GM18505 (cell line): ENCODE measurements around the gene STAU1.
"Not testable (repeated sequence)": the region's sequence is repeated elsewhere in the genome, so short reads cannot be mapped to it uniquely, and the experiment has no call there.

Source experiments
- ATAC-seq: cut with Tn5 transposase; IDR thresholded peaks from one replicate; pipeline ENCODE4 v1.9.1; 2021; ENCODE audit not compliant: unreplicated experiment
- POLR2A ChIP-seq: IDR thresholded peaks from 4 replicates; pipeline ENCODE4 v1.6.1; 2011; ENCODE audit warnings: borderline replicate concordance; ENCODE audit not compliant: insufficient read depth, insufficient read length; ENCODE audit errors: extremely low read depth

Gene STAU1

GRCh38 chr20:49185071-49185761 lies 2.9 kb downstream of the STAU1 start:
- no peak for TF ChIP-seq POLR2A
- no peak for ATAC-seq

- no peak for TF ChIP-seq POLR2A
- no peak for ATAC-seq
These were observed 3.5 kb downstream of the STAU1 start for GRCh38 chr20:49184691-49185070.

GRCh38 chr20:49184084-49184501 lies 4.0 kb downstream of the STAU1 start:
- ATAC-seq: not testable (repeated sequence)

- no peak for TF ChIP-seq POLR2A
These were observed 4.7 kb downstream of the STAU1 start for GRCh38 chr20:49183444-49183843.

GRCh38 chr20:49181265-49181877 lies 6.8 kb downstream of the STAU1 start:
- no peak for ATAC-seq
- no peak for TF ChIP-seq POLR2A

More at GRCh38 chr20:49183444-49183843, 4.7 kb downstream of the STAU1 start:
- ATAC-seq: no peak

- no peak for TF ChIP-seq POLR2A
- no peak for ATAC-seq
These were observed 8.5 kb downstream of the STAU1 start for GRCh38 chr20:49179368-49180277.

GRCh38 chr20:49174183-49174582 lies 14.0 kb downstream of the STAU1 start:
- no peak for TF ChIP-seq POLR2A
- no peak for ATAC-seq

- no peak for ATAC-seq
- TF ChIP-seq POLR2A: no peak
These were observed 15.7 kb downstream of the STAU1 start for GRCh38 chr20:49172413-49172812.

- ATAC-seq: no peak
- no peak for TF ChIP-seq POLR2A
These were observed 16.2 kb downstream of the STAU1 start for GRCh38 chr20:49171909-49172308.

- TF ChIP-seq POLR2A: no peak
- ATAC-seq: no peak
These were observed 17.4 kb downstream of the STAU1 start for GRCh38 chr20:49170714-49171113.

- TF ChIP-seq POLR2A: no peak
- no peak for ATAC-seq
These were observed 18.6 kb downstream of the STAU1 start for GRCh38 chr20:49169547-49169946.

GRCh38 chr20:49168864-49169263 lies 19.3 kb downstream of the STAU1 start:
- ATAC-seq: not testable (repeated sequence)

GRCh38 chr20:49167811-49168507 lies 20.2 kb downstream of the STAU1 start:
- TF ChIP-seq POLR2A: no peak
- ATAC-seq: no peak

- ATAC-seq: peak; percentile 59
- peak; percentile 3 for TF ChIP-seq POLR2A
These were observed 21.3 kb downstream of the STAU1 start for GRCh38 chr20:49166534-49167449.
